Ureter (tissue), 1 donor: ENCODE results near the gene CKB. TPM values are rescaled to one million over a fixed set of nuclear protein-coding genes. Genes with fewer than 3 reads are reported as not detected.
"Not testable (repeated sequence)": the region's sequence is repeated elsewhere in the genome, so short reads cannot be mapped to it uniquely, and the experiment has no call there.

Experiments used
- DNase-seq: peaks from one replicate; pipeline ENCODE4 v3.0.0-alpha.2; 2020; ENCODE audit warnings: low spot score
- total RNA-seq: library from RNA; stranded (reverse); gene quantifications from one replicate; pipeline ENCODE4 v1.2.4, GENCODE V29; 2023
- donor health status: DM: yes; HTN: yes; CAD: no.

Gene CKB
- total RNA-seq, 1 donor from 2014 or later, result 310 TPM

GRCh38 chr14:103526247-103526913 is 3.8 kb upstream of the CKB start:
- no peak for DNase-seq

DNA sequence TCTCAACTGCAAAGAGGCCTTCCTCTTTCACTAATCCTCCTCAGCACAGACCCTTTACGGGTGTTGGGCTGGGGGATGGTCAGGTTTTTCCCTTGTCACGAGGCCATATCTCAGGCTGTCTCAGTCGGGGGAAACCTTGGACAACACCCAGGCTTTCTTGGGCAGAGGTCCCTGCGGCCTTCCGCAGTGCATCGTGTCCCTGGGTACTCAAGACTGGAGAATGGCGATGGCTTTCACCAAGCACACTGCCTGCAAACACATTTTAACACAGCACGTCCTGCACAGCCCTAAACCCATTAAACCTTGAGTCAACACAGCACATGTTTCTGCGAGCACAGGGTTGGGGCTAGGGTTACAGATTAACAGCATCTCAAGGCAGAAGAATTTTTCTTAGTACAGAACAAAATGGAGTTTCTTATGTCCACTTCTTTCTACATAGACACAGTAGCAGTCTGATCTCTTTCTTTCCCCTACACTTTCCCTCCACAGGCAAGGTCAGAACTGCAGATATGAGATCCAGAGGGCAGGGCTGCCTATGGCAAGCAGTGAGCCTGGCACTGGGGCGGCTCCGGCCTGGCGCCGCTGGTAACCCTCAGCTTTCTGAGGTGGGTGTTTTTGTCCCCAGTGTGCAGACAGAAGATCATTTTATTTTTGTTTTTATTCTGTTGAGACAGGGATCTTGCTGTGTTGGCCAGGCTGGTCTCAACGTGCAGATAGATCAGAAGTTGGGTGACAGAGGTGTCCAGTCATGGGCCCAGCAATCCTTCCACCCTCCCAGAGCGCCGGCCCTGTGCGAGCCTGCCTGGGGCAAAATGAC is 3.0 kb upstream of the CKB start:
- DNase-seq, result not testable (repeated sequence)

DNA sequence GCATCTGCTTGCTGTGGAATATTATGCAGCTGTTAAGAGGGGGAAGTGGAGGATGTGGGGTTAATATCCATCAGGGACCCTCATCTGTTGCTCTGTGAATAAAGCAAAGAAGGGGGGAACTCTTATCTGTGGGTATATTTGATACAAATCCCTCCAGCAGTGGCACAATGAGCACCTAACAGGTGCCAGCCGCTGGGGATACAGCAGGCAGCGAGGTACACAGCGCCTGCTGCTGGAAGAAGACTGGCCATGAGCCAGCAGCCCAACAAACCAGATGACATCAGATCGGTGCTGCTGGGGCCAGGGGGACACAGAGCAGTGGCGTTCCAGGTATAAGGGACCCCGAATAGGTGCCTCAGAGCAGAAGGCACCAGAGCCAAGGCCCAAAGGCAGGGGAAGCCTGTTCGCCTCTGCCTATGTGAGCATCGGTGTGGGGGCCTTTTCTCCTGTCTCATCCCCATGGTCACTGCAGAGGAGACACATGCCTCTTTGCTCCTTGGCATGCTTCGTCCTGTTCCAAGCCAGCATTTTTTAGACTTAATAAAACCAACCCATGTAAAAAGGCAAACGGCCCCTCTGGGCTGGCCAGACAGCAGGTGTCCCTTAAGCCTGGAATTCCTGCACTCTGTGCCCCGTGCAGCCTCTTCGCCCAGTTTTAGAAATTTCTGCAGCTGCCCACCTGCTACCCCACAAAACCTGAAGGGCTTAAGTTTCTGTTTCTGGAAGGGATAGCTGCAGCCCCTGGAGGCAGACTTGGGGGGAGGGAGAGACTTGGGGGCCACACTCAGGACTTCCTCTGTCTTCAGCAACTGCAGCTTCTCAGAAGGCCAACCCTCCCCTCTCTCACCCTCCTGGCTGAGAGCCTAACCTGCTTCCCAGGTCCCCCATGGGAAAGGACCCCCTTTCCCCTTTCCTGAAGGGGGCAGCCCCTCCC is 1.6 kb upstream of the CKB start:
- DNase-seq, result no peak

DNA sequence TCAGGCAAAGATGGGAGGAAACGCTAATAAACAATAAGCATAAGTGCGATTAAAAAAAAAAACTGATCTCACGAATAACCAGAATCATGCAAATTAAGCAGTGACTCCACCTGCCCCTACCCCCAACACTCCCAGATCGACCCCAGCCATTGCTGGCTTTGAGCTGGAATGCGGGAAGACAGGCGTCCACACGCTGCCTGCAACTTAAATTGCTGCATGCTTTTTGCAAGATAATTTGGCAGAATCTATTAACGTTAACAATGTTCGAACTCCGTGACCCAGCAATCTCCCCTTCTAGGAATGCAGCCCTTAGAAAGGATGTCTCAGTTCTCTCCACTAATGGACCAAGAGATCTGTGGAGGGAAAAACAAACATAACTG is 935 bp upstream of the CKB start:
- no peak for DNase-seq

GRCh38 chr14:103521951-103522563 is 573 bp downstream of the CKB start:
- peak; percentile 50 for DNase-seq

DNA sequence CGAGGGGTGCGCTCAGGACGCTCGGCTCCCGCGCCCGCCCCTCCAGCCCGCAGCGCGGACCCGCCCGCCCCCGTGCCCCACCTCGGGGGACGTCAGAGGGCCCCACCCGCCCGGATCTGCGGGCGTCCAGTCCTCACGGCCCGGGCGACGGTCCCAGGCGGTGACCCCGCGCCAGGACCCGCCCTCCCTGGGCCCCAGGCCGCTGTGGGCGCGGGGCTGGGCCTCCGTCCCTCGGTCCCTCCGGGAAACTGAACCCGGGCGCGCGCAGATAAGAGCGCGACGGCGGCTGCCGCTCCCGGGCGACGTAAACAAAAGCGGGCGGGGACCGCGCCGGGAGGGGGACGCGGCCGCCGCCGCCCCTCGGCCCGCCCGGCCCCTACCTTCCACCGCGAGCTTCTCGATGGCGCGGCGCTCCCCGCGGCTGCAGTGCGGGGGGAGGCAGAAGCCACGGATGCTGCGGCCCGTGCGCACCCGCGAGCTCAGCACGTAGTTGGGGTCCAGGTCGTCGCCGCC is 1.1 kb downstream of the CKB start:
- no peak for DNase-seq

- DNase-seq, result peak; percentile 83
Measured at GRCh38 chr14:103520657-103521437, 1.8 kb downstream of the CKB start.

- DNase-seq, result no peak
Measured at GRCh38 chr14:103520269-103520656, 2.4 kb downstream of the CKB start.

- no peak for DNase-seq
Measured at GRCh38 chr14:103519837-103520212, 2.8 kb downstream of the CKB start.

DNA sequence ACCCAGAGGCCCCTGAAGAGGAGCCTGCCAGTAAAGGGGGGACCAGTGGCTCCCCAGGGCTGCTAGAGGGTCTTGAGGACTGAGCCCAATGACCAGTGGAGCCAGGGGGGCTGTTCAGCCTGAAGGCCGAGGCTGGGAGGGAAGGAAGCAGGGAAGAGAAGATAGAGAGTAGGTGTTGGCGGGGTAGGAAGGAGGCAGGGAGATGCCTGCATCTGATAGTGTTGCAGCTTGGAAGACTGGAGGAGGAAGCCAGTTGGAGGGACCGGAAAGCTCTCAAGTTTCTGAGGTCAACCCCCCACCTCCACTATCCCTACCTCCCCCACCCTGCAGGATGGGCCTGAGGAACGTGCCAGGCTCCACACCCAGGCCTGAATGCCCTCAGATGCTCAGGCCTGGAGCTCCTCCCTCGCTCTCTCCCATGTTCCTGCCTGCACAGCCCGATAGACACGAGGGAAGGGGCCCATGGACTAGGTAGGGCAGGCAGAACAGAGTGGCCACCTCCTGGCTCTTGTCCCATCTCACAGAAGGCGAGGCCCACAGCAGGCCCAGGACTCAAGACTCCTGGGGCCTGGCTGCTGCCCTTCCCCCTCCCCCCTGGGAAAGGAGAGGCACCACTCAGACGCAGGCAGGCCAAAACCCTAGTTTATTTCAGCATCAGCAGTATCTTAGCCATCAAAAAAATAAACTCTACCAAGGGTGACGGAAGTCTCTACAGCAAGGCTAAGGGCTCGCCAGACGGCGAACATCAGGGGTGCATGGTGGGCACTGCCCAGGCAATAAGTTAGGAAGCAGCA is 3.4 kb downstream of the CKB start:
- DNase-seq, result no peak

DNA sequence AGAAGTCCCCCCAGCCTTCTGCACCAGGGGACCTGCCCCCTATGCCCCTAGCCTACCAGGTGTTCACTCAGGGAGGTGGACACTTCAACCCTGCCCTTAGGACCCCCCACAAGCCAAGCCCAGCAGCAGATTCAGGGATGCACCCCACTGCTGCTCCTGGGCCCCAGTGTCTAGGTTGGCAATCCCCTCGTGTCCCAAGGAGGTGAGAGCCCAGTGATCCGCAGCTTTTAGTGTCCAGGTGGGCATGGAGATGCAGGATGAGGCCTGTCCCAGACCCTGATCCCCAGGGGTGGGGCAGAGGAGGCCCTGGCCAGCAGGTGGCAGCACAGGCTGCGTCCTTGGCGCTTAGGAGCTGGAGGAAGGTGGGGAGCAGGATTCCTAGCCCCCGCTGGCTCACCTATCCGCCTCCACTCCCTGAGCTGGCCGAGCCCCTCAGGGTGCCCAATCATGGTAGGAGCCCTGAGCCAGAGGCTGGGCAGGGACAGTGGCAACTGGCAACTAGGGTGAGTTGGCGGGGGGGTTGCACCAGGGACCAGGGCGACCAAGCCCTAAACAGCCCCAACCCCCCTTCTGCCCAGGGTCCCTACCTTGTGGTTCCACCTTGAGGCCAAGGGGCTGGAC is 4.1 kb downstream of the CKB start:
- no peak for DNase-seq

GRCh38 chr14:103517721-103518421 is 4.8 kb downstream of the CKB start:
- DNase-seq, result no peak

- DNase-seq, result no peak
Measured at GRCh38 chr14:103517174-103517566, 5.5 kb downstream of the CKB start.

- DNase-seq, result no peak
Measured at GRCh38 chr14:103516426-103517173, 6.0 kb downstream of the CKB start.

DNA sequence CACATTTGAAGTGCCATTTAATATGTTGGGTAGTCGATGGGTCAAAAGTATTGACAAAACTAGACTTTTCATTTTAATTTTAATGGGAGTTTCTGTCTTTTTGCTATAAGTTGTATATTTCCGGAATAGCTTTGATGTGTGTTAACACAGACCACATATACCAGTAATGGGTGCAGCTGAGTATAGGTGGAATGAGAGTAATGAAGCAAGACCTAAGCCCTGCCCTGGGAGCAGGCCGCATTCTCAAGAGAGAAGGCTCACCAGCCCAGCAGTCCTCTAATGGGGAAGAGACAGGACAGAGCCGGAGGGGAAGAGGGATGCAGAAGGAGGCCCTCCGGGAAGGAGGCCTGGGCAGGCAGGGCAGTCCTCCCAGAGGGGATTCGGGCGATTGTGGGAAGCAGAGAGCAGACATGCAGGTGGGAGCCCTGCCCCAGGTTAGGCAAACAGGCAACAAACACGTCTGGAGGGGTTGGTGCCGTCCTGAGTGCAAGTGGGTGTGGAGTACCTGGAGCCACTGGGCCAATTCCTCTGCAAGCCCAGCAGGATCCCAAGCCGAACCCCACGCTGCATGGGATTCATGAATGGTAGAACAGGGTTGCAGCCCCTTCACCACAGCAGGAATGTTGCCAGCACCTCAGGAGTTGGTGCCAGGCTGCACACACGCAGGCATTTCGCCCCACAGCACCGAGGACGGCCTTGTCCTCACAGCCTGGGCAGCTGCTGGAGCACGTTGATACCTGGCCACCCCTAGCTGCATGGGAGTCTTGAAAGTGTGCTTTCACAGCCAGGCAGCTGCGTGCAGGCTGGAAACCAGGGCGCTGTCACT is 7.8 kb downstream of the CKB start:
- no peak for DNase-seq

GRCh38 chr14:103512701-103513611 is 9.7 kb downstream of the CKB start:
- DNase-seq, result peak; percentile 87
